ENCODE data around the gene GPR137. TPM values are rescaled to one million over a fixed set of nuclear protein-coding genes. Genes with fewer than 3 reads are reported as not detected.
"Not testable (repeated sequence)": the region's sequence is repeated elsewhere in the genome, so short reads cannot be mapped to it uniquely, and the experiment has no call there.

Gene GPR137
- total and polyA plus RNA-seq, 9 of the 15 experiments (the other 6 are each of a cell fraction or from before 2014, with no cell fraction given), result 0.32 to 26.7 (median 10.7) TPM

GRCh38 chr11:64306876-64307622 lies 21.4 kb downstream of the GPR137 start (continued):
- TF ChIP-seq CSDE1 (IDR thresholded peaks at IDR 0.05) (peak in 1 of 2 experiments; percentile 59; a peak in 2 of 4 replicates), SIN3A (IDR thresholded peaks at IDR 0.05; ENCODE audit: borderline replicate concordance in 2 of 2, control insufficient read depth in 1 of 2, low read depth in 2 of 2, low read length in 2 of 2) (peak in 1 of 2 experiments; percentile 40; a peak in 1 of 4 replicates), POLR2G (IDR thresholded peaks at IDR 0.05; ENCODE audit: low read depth, low read length) (peak; percentile 49)

GRCh38 chr11:64307795-64308194 lies 22.1 kb downstream of the GPR137 start:
- H3K4me2 ChIP-seq (ENCODE audit: insufficient read depth, low read length), result peak overlapping the region; percentile 100; the same call in 1 of the 2 replicates
- H3K36me3 ChIP-seq (ENCODE audit: control insufficient read depth, insufficient read depth, low read length), result peaks cover 38% of the 10 kb centered on the region
- H3K9me1 ChIP-seq (ENCODE audit: control insufficient read depth, insufficient read depth, low read length); H4K20me1 ChIP-seq (replicated peaks; ENCODE audit: control insufficient read depth, insufficient read depth, low read length); FAIRE-seq; H3K9me3 ChIP-seq (replicated peaks; ENCODE audit: control insufficient read depth, insufficient read depth, low read depth, low read length); in situ Hi-C loops (cut with MboI); H2AFZ ChIP-seq (ENCODE audit: low read depth, low read length); H3K4me3 ChIP-seq; ATAC-seq; H3K27ac ChIP-seq (ENCODE audit: extremely low read depth, low read depth, low read length); BruUV-seq (replicated peaks); POLR2A ChIA-PET; CTCF ChIA-PET (ENCODE audit: low intra/inter-chr PET ratio); H3K27me3 ChIP-seq (ENCODE audit: control insufficient read depth in 2 of 2, insufficient read depth in 2 of 2, low read length in 2 of 2); DNase-seq (ENCODE audit: extremely low read depth in 1 of 4, low spot score in 3 of 4): not testable (repeated sequence)
- H3K9ac ChIP-seq (ENCODE audit: insufficient read depth in 1 of 2, low read depth in 2 of 2, low read length in 2 of 2), result peak overlapping the region in 1 of 2 experiments; percentile 98; a peak in 1 of 4 replicates
- H3K79me2 ChIP-seq (ENCODE audit: control insufficient read depth, insufficient read depth, low read length), result peaks cover 56% of the 10 kb centered on the region
- 70% methylated on average over 5 of the region's 5 CpGs for WGBS (ENCODE audit: insufficient coverage, low coverage, missing lambda C conversion rate)
- peaks cover 29 to 45% of the 10 kb centered on the region in 2 experiments for H3K4me1 ChIP-seq (replicated peaks in 1 of 2; ENCODE audit: control insufficient read depth in 2 of 2, insufficient read depth in 2 of 2, low read length in 2 of 2)
- intact Hi-C loops (cut with micrococcal nuclease), result loop anchor here (10.0 kb wide), 2 partner anchors 63 to 473 kb away; partner anchors contain the start of genes FKBP2, MARK2 and PPP1R14B
